OCI-LY1 (cell line): Measurements from ENCODE around the gene STX17.

Source experiments
- EZH2 ChIP-seq: fragments of 200-600 bp; sonication (generic), shearing (Covaris generic); IDR thresholded peaks from 2 replicates; pipeline ENCODE4 v1.8.0; 2017; ENCODE audit warnings: borderline replicate concordance, mixed run types, mild to moderate bottlenecking, antibody characterized with exemption, low read length, moderate library complexity, mixed read lengths
- TF ChIP-seq, protein P1 (sequence below): fragments of 200-600 bp; sonication (generic), shearing (Covaris generic); IDR thresholded peaks from 2 replicates; pipeline ENCODE4 v1.5.1; 2017; ENCODE audit warnings: mild to moderate bottlenecking, antibody characterized with exemption, low read length, moderate library complexity, mixed read lengths

DNA sequence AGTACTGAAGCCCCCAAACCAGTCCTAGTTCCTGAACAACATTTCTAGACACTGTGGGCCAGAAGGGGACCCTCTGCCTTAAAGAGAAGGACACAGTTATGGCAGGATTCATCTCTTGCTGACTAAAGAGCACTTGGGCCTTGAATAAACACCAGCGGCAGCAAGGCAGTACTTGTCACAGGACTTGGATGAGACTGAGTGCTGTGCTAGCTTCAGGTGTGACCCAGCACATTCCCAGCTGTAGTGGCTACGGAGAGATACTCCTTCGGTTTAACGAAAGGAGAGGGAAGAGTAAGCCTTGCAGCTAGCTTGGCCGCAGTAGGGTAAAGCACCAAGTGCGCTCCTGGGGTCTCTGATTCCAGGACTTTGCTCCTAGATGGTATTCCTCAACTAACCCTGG, 10.9 kb upstream of the STX17 start:
- TF ChIP-seq, protein P1, sequence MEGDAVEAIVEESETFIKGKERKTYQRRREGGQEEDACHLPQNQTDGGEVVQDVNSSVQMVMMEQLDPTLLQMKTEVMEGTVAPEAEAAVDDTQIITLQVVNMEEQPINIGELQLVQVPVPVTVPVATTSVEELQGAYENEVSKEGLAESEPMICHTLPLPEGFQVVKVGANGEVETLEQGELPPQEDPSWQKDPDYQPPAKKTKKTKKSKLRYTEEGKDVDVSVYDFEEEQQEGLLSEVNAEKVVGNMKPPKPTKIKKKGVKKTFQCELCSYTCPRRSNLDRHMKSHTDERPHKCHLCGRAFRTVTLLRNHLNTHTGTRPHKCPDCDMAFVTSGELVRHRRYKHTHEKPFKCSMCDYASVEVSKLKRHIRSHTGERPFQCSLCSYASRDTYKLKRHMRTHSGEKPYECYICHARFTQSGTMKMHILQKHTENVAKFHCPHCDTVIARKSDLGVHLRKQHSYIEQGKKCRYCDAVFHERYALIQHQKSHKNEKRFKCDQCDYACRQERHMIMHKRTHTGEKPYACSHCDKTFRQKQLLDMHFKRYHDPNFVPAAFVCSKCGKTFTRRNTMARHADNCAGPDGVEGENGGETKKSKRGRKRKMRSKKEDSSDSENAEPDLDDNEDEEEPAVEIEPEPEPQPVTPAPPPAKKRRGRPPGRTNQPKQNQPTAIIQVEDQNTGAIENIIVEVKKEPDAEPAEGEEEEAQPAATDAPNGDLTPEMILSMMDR = no peak
- TF ChIP-seq EZH2 = no peak
